ENCODE measurements around the gene RASEF.

RASEF gene

GRCh38 chr9:83012922-83013838, 49.8 kb downstream of the RASEF start:
- no peak for DNase-seq

- peak in 1 of 4 experiments; percentile 7 for DNase-seq
Measured at GRCh38 chr9:83012168-83012921, 50.6 kb downstream of the RASEF start.

GRCh38 chr9:83011611-83012010, 51.3 kb downstream of the RASEF start:
- DNase-seq = no peak

GRCh38 chr9:83007521-83008300, 55.2 kb downstream of the RASEF start:
- no peak for DNase-seq

GRCh38 chr9:83006378-83006777, 56.6 kb downstream of the RASEF start:
- DNase-seq = peak in 1 of 4 experiments; percentile 3

- DNase-seq = no peak
Measured at GRCh38 chr9:83005963-83006362, 57.0 kb downstream of the RASEF start.

GRCh38 chr9:83005361-83005760, 57.6 kb downstream of the RASEF start:
- no peak for DNase-seq

- DNase-seq = no peak
Measured at GRCh38 chr9:83002329-83002728, 60.6 kb downstream of the RASEF start.

- DNase-seq = no peak
Measured at GRCh38 chr9:83000765-83001164, 62.2 kb downstream of the RASEF start.

GRCh38 chr9:82998409-82998808, 64.5 kb downstream of the RASEF start:
- DNase-seq = no peak

- no peak for DNase-seq
Measured at GRCh38 chr9:82997476-82998140, 65.3 kb downstream of the RASEF start.

GRCh38 chr9:82996941-82997340, 66.0 kb downstream of the RASEF start:
- DNase-seq = no peak

- no peak for DNase-seq
Measured at GRCh38 chr9:82993856-82994605, 68.9 kb downstream of the RASEF start.

- no peak for DNase-seq
Measured at GRCh38 chr9:82991671-82992070, 71.3 kb downstream of the RASEF start.

- no peak for DNase-seq
Measured at GRCh38 chr9:82989929-82990328, 73.0 kb downstream of the RASEF start.

GRCh38 chr9:82988488-82988887, 74.5 kb downstream of the RASEF start:
- no peak for DNase-seq

- DNase-seq = no peak
Measured at GRCh38 chr9:82987370-82988189, 75.4 kb downstream of the RASEF start.

- no peak for DNase-seq
Measured at GRCh38 chr9:82981552-82981951, 81.4 kb downstream of the RASEF start.

- no peak for DNase-seq
Measured at GRCh38 chr9:82975176-82975575, 87.8 kb downstream of the RASEF start.

- DNase-seq = no peak
Measured at GRCh38 chr9:82972446-82972845, 90.5 kb downstream of the RASEF start.

- no peak for DNase-seq
Measured at GRCh38 chr9:82970359-82970758, 92.6 kb downstream of the RASEF start.

Measured in suppressor macrophage (primary cell).